SU-DHL-6 (cell line): ENCODE measurements around the gene MTHFD1.

Experiments used
- H2AFZ ChIP-seq: fragments of 200-600 bp; sonication (generic); 2 replicates; pipeline ENCODE4 v1.6.1; 2014; ENCODE audit warnings: low read depth, mild to moderate bottlenecking, moderate library complexity, mixed read lengths, antibody characterized with exemption, low read length; ENCODE audit not compliant: severe bottlenecking
- H3F3A ChIP-seq: fragments of 200-600 bp; shearing (Covaris generic); 2 replicates; pipeline ENCODE4 v1.6.0; 2016; ENCODE audit warnings: antibody characterized with exemption, mild to moderate bottlenecking; ENCODE audit not compliant: insufficient read depth
- H3K27ac ChIP-seq: fragments of 200-600 bp; sonication (generic); 2 replicates; pipeline ENCODE4 v1.5.1; 2016; ENCODE audit warnings: low read depth, mild to moderate bottlenecking, low read length, moderate library complexity, mixed read lengths
- H3K27me3 ChIP-seq: fragments of 200-600 bp; sonication (generic), shearing (Covaris generic); 2 replicates; pipeline ENCODE4 v1.6.0; 2014; ENCODE audit warnings: mild to moderate bottlenecking, low read length
- H3K36me3 ChIP-seq: fragments of 200-600 bp; sonication (generic); 2 replicates; pipeline ENCODE4 v1.6.1; 2014; ENCODE audit warnings: mild to moderate bottlenecking, low read length, mixed read lengths
- H3K4me2 ChIP-seq: fragments of 300-600, 200-600 bp; shearing (Covaris generic), sonication (generic); 2 replicates; pipeline ENCODE4 v1.6.0; 2014; ENCODE audit warnings: low read length, low read depth, mild to moderate bottlenecking; ENCODE audit not compliant: poor library complexity, severe bottlenecking
- H3K4me3 ChIP-seq: fragments of 200-600 bp; sonication (generic); 2 replicates; pipeline ENCODE4 v1.5.1; 2014; ENCODE audit warnings: antibody characterized with exemption, low read length, mild to moderate bottlenecking, mixed read lengths; ENCODE audit not compliant: insufficient read depth, poor library complexity, severe bottlenecking
- H3K79me2 ChIP-seq: fragments of 200-600 bp; sonication (generic); 2 replicates; pipeline ENCODE4 v1.6.1; 2014; ENCODE audit warnings: mild to moderate bottlenecking, low read length, moderate library complexity; ENCODE audit not compliant: insufficient read depth
- H3K9ac ChIP-seq: fragments of 200-600 bp; sonication (generic); 2 replicates; pipeline ENCODE4 v1.7.0; 2014; ENCODE audit warnings: mild to moderate bottlenecking, low read length
- H3K9me2 ChIP-seq: fragments of 200-600 bp; sonication (generic); replicated peaks from 2 replicates; pipeline ENCODE4 v1.6.1; 2014; ENCODE audit warnings: low read length; ENCODE audit not compliant: insufficient read depth
- H3K9me3 ChIP-seq: fragments of 200-600 bp; sonication (generic); 2 replicates; pipeline ENCODE4 v1.6.1; 2014; ENCODE audit warnings: low read length, mixed read lengths; ENCODE audit not compliant: insufficient read depth
- H4K20me1 ChIP-seq: fragments of 200-600 bp; sonication (generic); 2 replicates; pipeline ENCODE4 v1.6.1; 2014; ENCODE audit warnings: low read depth, mild to moderate bottlenecking, antibody characterized with exemption, low read length, moderate library complexity, mixed read lengths
- EZH2phosphoT487 ChIP-seq: fragments of 200-600 bp; sonication (generic), shearing (Covaris generic); conservative IDR thresholded peaks from 2 replicates; pipeline ENCODE4 v1.6.1; 2018; ENCODE audit warnings: mild to moderate bottlenecking, antibody characterized with exemption, low read length, moderate library complexity, mixed read lengths
- TF ChIP-seq, protein P1 (sequence below): fragments of 200-600 bp; sonication (generic); IDR thresholded peaks from one replicate; pipeline ENCODE4 v1.5.1; 2017; ENCODE audit warnings: antibody characterized with exemption, mild to moderate bottlenecking, low read length, moderate library complexity; ENCODE audit not compliant: insufficient read depth, poor library complexity, severe bottlenecking

The MTHFD1 gene

GRCh38 chr14:64409126-64409920 lies 21.2 kb downstream of the MTHFD1 start:
- peaks cover 9% of the 10 kb centered on the region; the same call in 1 of the 2 replicates for H3K36me3 ChIP-seq

GRCh38 chr14:64410084-64410774 lies 22.1 kb downstream of the MTHFD1 start:
- Histone ChIP-seq H3K36me3 (peaks cover 12% of the 10 kb centered on the region; the same call in 1 of the 2 replicates), H3K4me2 (no peak overlapping the region), H3K9me3 (no peaks in the 10 kb centered on the region), H3K27ac (no peak overlapping the region), H3K79me2 (peaks cover 53% of the 10 kb centered on the region), H2AFZ (no peak overlapping the region), H3K27me3 (no peaks in the 10 kb centered on the region), H4K20me1 (no peaks in the 10 kb centered on the region; the same call in 1 of the 2 replicates), H3K9me2 (no peaks in the 10 kb centered on the region), H3K9ac (no peak overlapping the region), H3K4me3 (no peak overlapping the region), H3F3A (no peaks in the 10 kb centered on the region)
- TF ChIP-seq, protein P1, sequence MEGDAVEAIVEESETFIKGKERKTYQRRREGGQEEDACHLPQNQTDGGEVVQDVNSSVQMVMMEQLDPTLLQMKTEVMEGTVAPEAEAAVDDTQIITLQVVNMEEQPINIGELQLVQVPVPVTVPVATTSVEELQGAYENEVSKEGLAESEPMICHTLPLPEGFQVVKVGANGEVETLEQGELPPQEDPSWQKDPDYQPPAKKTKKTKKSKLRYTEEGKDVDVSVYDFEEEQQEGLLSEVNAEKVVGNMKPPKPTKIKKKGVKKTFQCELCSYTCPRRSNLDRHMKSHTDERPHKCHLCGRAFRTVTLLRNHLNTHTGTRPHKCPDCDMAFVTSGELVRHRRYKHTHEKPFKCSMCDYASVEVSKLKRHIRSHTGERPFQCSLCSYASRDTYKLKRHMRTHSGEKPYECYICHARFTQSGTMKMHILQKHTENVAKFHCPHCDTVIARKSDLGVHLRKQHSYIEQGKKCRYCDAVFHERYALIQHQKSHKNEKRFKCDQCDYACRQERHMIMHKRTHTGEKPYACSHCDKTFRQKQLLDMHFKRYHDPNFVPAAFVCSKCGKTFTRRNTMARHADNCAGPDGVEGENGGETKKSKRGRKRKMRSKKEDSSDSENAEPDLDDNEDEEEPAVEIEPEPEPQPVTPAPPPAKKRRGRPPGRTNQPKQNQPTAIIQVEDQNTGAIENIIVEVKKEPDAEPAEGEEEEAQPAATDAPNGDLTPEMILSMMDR = no peak
- TF ChIP-seq EZH2phosphoT487 = no peak

More at GRCh38 chr14:64409126-64409920, 21.2 kb downstream of the MTHFD1 start:
- Histone ChIP-seq H3K79me2 (peaks cover 61% of the 10 kb centered on the region), H3K4me3 (no peak overlapping the region), H3K27ac (no peak overlapping the region), H3K27me3 (no peaks in the 10 kb centered on the region), H3F3A (no peaks in the 10 kb centered on the region), H4K20me1 (peaks cover 2% of the 10 kb centered on the region; the same call in 1 of the 2 replicates), H3K9me2 (no peaks in the 10 kb centered on the region), H3K4me2 (no peak overlapping the region), H3K9me3 (no peaks in the 10 kb centered on the region), H2AFZ (no peak overlapping the region), H3K9ac (no peak overlapping the region)
- TF ChIP-seq, protein P1 = no peak
- no peak for TF ChIP-seq EZH2phosphoT487

GRCh38 chr14:64411001-64411400 lies 22.8 kb downstream of the MTHFD1 start:
- no peak for TF ChIP-seq EZH2phosphoT487
- TF ChIP-seq, protein P1 = no peak
- peaks cover 47% of the 10 kb centered on the region for H3K79me2 ChIP-seq
- no peak overlapping the region for H2AFZ ChIP-seq
- no peak overlapping the region for H3K27ac ChIP-seq
- H3K9me2 ChIP-seq = no peaks in the 10 kb centered on the region
- H3K36me3 ChIP-seq = peaks cover 15% of the 10 kb centered on the region
- no peak overlapping the region for H3K9ac ChIP-seq
- no peaks in the 10 kb centered on the region for H4K20me1 ChIP-seq
- H3K9me3 ChIP-seq = no peaks in the 10 kb centered on the region
- no peaks in the 10 kb centered on the region for H3K27me3 ChIP-seq
- H3K4me2 ChIP-seq = no peak overlapping the region
- H3F3A ChIP-seq = no peaks in the 10 kb centered on the region
- no peak overlapping the region for H3K4me3 ChIP-seq
